Activated CD4-positive, alpha-beta T cell treated with anti-CD3 and anti-CD28 coated beads, Interleukin-2, amount 50 U/mL, for 24 hours (primary cell): Measurements from ENCODE around the gene KLHL18.
"Not testable (repeated sequence)": the region's sequence is repeated elsewhere in the genome, so short reads cannot be mapped to it uniquely, and the experiment has no call there.

ENCODE experiments used
- DNase-seq, 2 donors: peaks; one replicate each; pipeline ENCODE4 v3.0.0-alpha.2; 2020; ENCODE audit warnings: low read depth in 1 of 2, low spot score in 1 of 2

The KLHL18 gene

GRCh38 chr3:47273564-47273963 is 9.2 kb upstream of the KLHL18 start:
- DNase-seq: no peak

DNA sequence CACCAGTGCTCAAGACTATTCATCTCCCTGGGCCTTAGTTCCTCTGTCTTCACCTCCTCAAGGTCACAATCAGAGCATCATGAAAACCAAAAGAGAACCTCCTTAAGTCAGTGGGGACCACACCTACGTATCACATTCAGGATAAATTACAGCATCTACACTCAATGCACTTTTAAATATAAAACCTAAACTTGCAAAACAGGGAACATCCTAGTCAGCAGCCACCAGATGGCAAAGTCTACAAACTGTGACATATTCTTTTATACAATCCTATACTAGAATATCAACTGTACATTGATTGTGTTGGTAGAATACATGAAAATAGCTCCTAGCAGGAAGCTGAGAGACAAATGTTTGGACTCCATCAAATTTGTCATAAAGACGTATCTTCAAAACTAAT is 8.1 kb upstream of the KLHL18 start:
- DNase-seq: no peak

GRCh38 chr3:47276558-47276957 is 6.2 kb upstream of the KLHL18 start:
- DNase-seq: no peak

DNA sequence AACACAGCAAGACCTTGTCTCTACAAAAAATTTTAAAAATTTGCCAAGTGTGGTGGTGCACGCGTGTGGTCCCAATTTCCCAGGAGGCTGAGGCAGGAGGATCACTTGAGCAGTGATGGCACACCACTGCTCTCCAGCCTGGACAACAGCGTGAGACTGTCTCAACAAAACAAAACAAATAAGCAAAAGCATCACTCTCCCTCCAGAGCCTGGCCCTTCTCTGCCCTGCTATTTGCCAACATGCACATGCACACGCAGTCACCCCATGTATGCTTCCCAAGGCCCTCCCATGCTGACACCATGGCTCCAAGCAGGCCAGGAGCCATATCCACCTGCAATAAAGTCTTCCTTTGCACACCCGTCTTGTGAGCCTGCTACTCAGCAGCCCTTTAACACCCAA is 2.2 kb upstream of the KLHL18 start:
- no peak for DNase-seq

DNA sequence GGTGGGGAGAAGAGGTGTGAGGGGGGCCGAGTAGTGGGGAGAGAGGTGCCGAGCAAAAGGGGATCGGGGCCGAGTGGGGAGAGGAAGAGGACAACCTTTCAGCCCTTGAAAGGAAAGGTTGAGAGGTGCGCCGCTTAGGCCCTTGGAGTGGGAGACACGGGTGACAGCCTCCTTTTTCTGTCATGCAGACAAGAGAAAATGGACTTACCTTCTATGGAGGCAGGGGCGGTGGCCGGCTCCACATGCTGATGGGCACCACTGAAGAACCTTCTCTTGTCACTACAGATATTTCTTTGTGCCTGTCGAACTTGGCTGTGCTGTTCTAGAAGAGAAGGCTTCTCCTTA is 421 bp downstream of the KLHL18 start:
- DNase-seq: peak in 1 of 2 donors; percentile 18

DNA sequence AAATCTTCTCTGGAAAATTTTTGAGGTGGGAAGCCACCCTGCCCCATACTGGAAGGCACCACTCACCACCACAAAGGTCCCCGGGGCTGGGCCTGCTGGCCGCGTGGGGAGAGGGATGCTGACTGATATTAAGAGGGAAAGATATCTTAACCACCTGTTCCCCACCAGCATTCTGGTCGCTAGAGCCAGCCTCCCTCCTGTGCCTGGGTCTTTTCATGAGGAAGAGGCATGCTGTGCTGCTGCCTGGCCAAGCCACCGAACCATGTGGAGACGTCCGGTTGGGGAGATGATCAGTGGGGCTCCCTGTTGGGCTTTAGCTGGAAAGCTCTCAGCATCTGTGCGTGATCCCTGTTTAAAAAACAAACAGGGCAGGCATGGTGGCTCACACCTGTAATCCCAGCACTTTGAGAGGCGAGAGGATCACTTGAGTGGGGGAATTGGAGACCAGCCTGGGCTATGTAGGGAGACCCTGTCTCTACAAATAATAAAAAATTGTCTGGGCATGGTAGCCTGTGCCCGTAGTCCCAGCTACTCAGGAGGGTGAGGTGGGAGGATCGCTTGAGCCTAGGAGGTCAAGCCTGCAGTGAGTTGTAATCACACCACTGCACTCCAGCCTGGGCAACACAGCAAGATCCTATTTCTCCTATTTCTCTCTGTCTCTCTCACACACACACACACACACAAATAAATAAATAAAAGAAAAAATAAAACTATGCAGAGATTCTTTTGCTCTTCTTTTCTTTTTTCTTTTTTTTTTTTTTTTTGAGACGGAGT is 1.0 kb downstream of the KLHL18 start:
- DNase-seq: no peak

DNA sequence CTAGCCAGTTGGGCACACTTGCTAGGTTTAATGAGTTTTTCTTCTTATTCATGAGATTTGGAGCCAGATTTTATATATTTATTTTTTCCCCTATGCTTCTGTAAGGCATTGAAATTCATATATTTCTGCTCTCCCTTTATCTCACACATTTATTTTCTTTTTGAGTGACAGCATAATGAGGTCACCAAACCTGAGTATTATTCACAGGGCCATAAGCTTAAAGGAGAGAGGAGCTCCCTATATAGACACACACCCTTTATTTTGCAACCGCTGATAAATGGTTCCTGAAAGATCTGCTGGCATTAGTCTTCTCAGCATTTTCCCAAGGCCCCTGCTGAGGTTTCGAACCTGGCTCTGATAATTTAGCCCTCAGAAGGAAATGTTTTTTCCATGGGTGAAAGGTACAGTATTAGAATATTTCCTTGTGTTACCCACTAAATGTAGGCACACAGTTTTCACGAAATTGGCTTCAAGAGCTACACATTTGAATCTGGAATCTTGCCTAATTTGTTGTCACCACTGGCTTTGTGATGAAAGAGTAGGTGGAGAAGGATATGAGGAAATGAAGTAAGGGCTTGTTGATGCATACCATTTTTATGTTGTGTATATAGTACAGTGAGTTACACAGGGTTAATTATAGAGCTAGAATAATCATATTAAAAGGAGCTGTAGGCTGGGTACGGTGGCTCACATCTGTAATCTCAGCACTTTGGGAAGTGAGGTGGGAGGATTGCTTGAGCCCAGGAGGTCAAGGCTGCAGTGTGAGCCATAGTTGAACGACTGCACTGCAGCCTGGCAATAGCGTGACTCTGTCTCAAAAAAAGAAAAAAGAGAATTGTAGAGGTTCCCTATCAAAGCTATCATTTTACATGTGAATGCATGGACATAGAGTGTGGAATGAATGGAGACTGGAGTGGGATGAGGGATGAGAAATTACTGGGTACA is 6.5 kb downstream of the KLHL18 start:
- DNase-seq: no peak

DNA sequence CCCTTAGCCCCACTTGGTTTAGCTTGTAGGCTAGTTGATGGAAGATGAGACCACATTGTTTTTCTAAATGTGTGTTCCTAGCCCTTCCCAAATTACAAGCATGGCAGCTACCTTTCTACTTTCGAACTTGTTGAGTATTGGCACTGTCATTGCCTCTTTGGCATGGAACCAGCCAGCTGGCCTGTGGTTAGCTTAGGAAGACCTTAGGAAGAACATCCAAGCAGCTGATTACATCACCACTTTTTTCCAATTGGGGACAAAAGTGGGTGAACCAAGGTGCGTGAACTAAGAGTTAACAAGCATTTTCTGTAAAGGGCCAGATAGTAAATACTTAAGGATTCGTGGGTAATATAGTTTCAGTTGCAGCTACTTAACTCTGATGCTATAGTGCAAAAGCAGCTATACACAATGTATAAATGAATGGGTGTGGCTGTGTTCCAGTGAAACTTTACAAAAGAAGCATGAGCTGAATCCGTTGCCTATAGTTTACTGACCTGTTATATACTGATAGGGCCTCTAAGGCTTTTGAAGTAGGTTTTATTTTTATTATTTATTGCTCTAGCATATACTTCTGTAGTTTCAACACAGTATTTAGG is 8.5 kb downstream of the KLHL18 start:
- DNase-seq: no peak

DNA sequence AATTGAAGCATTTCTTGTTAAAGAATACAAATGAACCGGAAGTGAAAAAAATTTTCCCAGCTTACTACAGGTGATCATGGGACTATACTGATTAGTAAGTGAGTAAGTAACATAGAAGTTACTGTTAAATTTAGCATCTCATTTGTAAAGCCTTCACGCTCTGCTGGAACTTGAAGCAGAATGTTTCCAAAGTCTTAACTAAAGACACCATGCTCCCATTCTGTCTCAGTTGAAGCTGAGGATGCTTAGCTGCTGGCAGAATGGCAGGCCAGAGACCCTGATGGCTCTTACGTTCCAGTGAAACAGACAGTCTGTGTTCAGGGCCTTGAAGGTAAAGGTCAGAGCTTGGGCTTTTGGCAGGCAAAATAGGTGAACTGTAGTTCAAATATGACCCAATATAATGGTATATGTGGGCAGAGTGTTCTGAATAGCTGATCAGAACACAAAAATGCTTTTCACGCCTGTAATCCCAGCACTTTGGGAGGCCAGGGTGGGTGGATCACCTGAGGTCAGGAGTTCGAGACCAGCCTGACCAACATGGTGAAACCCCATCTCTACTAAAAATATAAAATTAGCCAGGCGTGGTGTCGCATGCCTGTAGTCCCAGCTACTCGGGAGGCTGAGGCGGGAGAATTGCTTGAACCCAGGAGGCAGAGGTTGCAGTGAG is 9.1 kb downstream of the KLHL18 start:
- DNase-seq: not testable (repeated sequence)

- no peak for DNase-seq
These were observed 11.1 kb downstream of the KLHL18 start for GRCh38 chr3:47293822-47294221.

DNA sequence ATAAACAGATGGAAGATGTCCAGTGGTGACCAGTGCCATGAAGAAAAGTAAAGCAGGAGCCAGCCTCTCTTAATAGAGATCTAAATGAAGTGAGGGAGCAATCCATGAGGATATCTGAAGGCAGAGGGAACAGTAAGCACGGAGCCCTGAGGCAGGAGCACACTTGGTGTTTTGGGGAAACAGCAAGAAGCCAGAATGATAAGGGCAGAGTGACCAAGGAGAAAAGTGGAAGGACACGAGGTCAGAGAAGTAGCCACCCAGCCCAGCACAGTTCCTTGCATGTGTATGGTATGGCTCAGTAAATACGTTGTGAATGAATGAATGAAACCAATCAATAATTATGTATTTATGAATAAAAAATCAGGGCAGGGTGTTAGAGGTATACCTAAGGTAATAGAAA is 11.6 kb downstream of the KLHL18 start:
- DNase-seq: no peak

DNA sequence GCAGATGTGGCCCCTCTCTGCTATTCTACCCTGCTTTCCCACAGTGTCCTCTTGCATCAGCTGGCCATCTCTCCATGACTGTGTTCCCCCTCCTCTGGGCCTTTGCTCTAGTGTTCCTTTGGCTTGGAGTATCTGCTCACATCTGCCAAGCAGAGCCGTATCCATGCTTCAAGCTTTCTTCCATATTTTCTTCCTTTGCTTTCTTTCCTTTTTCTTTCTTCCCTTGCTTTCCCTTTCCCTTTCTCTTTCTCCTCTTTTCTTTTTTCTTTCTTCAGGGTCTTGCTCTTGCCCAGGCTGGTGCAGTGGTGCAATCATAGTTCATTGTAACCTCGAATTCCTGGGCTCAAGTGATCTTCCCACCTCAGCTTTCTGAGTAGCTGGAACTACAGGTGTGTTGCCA is 12.6 kb downstream of the KLHL18 start:
- DNase-seq: no peak

GRCh38 chr3:47295976-47296375 is 13.2 kb downstream of the KLHL18 start:
- DNase-seq: no peak

DNA sequence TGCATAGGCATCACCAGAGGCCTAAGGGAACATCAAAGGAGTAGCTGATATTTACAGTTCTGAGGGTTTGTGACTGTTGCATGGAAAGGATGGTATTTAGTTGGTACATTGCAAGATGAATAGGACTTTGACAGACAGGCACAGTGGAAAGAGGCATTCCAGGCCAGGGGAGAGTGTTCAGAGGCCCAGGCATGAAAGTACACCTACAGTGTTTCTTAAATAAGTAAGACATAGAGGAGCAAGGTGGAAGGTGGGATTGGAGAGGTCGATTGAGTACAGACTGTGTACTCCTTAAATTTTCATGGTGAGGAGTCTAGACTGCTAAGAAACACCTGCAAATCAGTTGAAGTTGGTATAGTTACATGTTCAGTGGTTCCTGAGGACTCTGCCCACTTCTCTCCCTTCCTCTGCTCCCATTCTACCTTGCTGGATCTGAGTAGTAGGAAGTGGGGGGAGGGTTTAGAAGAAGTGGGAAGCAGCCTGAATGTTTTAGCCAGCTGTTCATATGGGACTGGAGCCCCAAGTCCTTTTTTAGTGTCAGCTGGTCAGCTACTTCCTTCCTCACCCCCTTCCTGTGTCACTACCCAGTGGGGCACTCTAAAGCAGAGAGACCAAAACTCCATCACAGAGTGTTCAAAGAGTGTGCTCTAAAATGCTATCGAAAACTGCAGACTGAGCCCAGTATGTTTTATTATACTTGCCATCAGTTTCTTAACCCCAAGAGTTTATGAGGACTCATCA is 14.0 kb downstream of the KLHL18 start:
- DNase-seq: no peak

- no peak for DNase-seq
These were observed 15.7 kb downstream of the KLHL18 start for GRCh38 chr3:47298439-47298838.

DNA sequence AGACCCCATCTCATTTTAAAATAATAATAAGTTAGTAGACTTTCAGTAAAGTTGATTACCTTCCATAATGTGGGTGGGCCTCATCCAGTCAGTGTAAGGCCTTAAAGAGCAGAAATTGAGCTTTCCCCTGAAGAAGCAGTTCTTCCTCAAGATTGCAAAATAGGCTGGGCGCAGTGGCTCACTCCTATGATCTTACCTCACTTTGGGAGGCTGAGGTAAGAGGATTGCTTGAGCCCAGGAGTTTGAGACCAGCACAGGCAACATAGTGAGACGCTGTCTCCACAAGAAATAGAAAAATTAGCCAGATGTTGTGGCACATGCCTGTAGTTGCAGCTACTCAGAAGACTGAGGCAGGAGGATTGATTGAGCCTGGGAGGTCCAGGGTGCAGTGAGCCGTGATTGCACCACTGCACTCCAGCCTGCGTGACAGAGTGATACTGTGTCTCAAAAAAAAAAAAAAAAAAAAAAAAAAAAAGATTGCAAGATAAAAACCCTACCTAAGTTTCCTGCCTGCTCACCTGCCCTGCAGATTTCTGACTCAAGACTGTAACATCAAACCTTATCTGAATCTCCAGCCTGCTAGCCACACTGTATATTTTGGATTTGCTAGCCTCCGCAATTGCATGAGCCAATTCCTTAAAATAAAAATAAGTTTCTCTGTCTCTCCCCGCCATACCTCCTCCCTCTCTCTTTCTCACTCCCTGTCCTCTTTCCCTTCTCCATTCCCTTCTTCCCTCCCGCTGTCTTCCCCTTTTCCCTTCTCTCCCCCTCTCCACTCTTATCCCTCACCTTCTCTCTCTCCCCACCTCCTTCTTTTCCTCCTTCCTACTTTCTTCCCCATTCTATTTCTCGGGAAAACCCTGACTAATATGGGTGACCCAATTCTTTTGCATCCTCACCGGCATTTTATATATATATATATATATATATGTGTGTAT is 16.9 kb downstream of the KLHL18 start:
- no peak for DNase-seq

- DNase-seq: no peak
These were observed 18.7 kb downstream of the KLHL18 start for GRCh38 chr3:47301456-47301855.

DNA sequence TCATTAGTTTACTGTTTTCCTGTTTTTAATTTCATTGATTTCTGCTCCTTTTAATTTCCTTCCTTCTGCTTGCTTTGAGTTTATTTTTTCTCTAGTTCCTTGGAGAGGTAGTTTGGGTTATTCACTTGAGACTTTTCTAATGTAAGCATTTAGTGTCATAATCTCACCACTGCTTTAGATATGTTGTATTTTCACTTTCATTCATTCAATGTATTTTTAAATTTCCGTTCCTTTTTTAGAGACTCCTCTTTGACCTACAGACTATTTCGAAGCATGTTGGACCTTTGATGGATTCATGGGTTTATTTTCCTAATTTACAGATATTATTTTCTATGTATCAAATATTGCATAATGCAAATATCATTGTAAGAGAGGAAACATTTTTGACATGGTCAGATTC is 23.3 kb downstream of the KLHL18 start:
- no peak for DNase-seq

GRCh38 chr3:47309231-47309630 is 26.5 kb downstream of the KLHL18 start:
- DNase-seq: not testable (repeated sequence)

DNA sequence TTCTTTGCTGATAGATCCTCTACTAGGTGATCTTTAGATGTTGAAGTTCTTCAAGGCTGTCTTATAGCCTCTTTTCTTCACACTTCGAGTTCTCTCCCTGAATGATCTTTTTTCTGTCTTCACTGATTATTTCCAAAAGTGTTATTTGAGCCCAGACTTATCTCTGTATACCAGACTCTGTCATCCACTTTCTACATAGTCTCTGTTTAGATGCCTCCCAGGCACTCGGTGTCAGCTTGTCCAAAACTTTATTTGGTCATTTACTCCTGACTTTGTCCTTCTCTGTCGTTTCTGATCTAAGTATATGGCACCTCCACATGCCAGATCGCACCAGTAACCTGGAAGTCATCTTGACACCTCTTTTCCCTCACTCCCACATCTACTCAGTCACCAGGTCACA is 27.6 kb downstream of the KLHL18 start:
- DNase-seq: no peak
